Stimulated activated CD4-positive, alpha-beta T cell treated with anti-CD3 and anti-CD28 coated beads, Interleukin-1b, Interleukin-23, amount 100 ng/mL, for 4 hours (primary cell): ENCODE results near the gene HBZ.
"Not testable (repeated sequence)": the region's sequence is repeated elsewhere in the genome, so short reads cannot be mapped to it uniquely, and the experiment has no call there.

ENCODE experiments used
- DNase-seq, 2 donors: peaks; one replicate each; pipeline ENCODE4 v3.0.0-alpha.2; 2020; ENCODE audit warnings: low read depth in 2 of 2

Gene HBZ

GRCh38 chr16:133716-134115 is 18.7 kb upstream of the HBZ start:
- no peak for DNase-seq

GRCh38 chr16:138049-138417 is 14.4 kb upstream of the HBZ start:
- DNase-seq, result peak in 1 of 2 donors; percentile 27

- DNase-seq, result no peak
Measured at GRCh38 chr16:140175-140857, 12.1 kb upstream of the HBZ start.

- no peak for DNase-seq
Measured at GRCh38 chr16:142405-142967, 10.0 kb upstream of the HBZ start.

GRCh38 chr16:143047-143446 is 9.4 kb upstream of the HBZ start:
- no peak for DNase-seq

GRCh38 chr16:143456-143855 is 9.0 kb upstream of the HBZ start:
- DNase-seq, result no peak

GRCh38 chr16:144797-145252 is 7.6 kb upstream of the HBZ start:
- no peak for DNase-seq

GRCh38 chr16:146646-147045 is 5.8 kb upstream of the HBZ start:
- DNase-seq, result no peak

- no peak for DNase-seq
Measured at GRCh38 chr16:149024-149660, 3.3 kb upstream of the HBZ start.

GRCh38 chr16:153129-153521 is 681 bp downstream of the HBZ start:
- not testable (repeated sequence) for DNase-seq

- not testable (repeated sequence) for DNase-seq
Measured at GRCh38 chr16:153550-154216, 1.2 kb downstream of the HBZ start.

GRCh38 chr16:154217-155030 is 2.0 kb downstream of the HBZ start:
- DNase-seq, result no peak

GRCh38 chr16:155031-155398 is 2.6 kb downstream of the HBZ start:
- no peak for DNase-seq

GRCh38 chr16:159136-159849 is 6.8 kb downstream of the HBZ start:
- no peak for DNase-seq

GRCh38 chr16:160242-160641 is 7.8 kb downstream of the HBZ start:
- not testable (repeated sequence) for DNase-seq

GRCh38 chr16:160691-161190 is 8.3 kb downstream of the HBZ start:
- no peak for DNase-seq

GRCh38 chr16:162271-162991 is 10.0 kb downstream of the HBZ start:
- no peak for DNase-seq

- not testable (repeated sequence) for DNase-seq
Measured at GRCh38 chr16:163139-163538, 10.7 kb downstream of the HBZ start.

- not testable (repeated sequence) for DNase-seq
Measured at GRCh38 chr16:163696-164095, 11.3 kb downstream of the HBZ start.

GRCh38 chr16:164134-164823 is 11.8 kb downstream of the HBZ start:
- not testable (repeated sequence) for DNase-seq
